ENCODE results near the gene XRCC1. TPM values are rescaled to one million over a fixed set of nuclear protein-coding genes. Genes with fewer than 3 reads are reported as not detected.

XRCC1 gene
- polyA plus RNA-seq, 1 donor from 2014 or later = 18.6 TPM

- Histone ChIP-seq H3K36me3 (ENCODE audit: insufficient read depth, low read length) (peaks cover 5% of the 10 kb centered on the region), H3K9me3 (ENCODE audit: low read length) (no peaks in the 10 kb centered on the region), H4K20me1 (ENCODE audit: insufficient read depth) (peaks cover 3% of the 10 kb centered on the region), H3K4me2 (ENCODE audit: low read length) (no peak overlapping the region), H3K27me3 (ENCODE audit: insufficient read depth, low read depth, low read length) (no peaks in the 10 kb centered on the region), H3K79me2 (replicated peaks; ENCODE audit: insufficient read depth, low read length) (peaks cover 67% of the 10 kb centered on the region), H3K9ac (ENCODE audit: low read length) (no peak overlapping the region), H3K27ac (ENCODE audit: low read length) (no peak overlapping the region), H2AFZ (ENCODE audit: low read depth, low read length) (no peak overlapping the region), H3K4me3 (ENCODE audit: low read length) (peak overlapping the region; percentile 38), H3F3A (ENCODE audit: insufficient read depth, low read length, poor library complexity, severe bottlenecking) (peaks cover 9% of the 10 kb centered on the region), H3K9me2 (ENCODE audit: insufficient read depth, low read length) (no peaks in the 10 kb centered on the region)
- TF ChIP-seq POLR2AphosphoS5 (IDR thresholded peaks at IDR 0.05) (no peak), CTCF (IDR thresholded peaks at IDR 0.05; ENCODE audit: poor library complexity, severe bottlenecking) (no peak), EP300 (conservative IDR thresholded peaks at IDR 0.05; ENCODE audit: poor library complexity, severe bottlenecking) (no peak), SMC3 (conservative IDR thresholded peaks at IDR 0.05; ENCODE audit: poor library complexity) (no peak), EZH2 (IDR thresholded peaks at IDR 0.05; ENCODE audit: borderline replicate concordance, insufficient read depth, low read length, poor library complexity, severe bottlenecking) (no peak), REST (IDR thresholded peaks at IDR 0.05; ENCODE audit: borderline replicate concordance) (no peak)
Measured at GRCh38 chr19:43616954-43617353, 41.6 kb upstream of the XRCC1 start.

- Histone ChIP-seq H3K9ac (ENCODE audit: low read length) (no peak overlapping the region), H3K79me2 (replicated peaks; ENCODE audit: insufficient read depth, low read length) (peaks cover 69% of the 10 kb centered on the region), H2AFZ (ENCODE audit: low read depth, low read length) (no peak overlapping the region), H3K27ac (ENCODE audit: low read length) (no peak overlapping the region), H4K20me1 (ENCODE audit: insufficient read depth) (peaks cover 4% of the 10 kb centered on the region), H3K4me2 (ENCODE audit: low read length) (no peak overlapping the region), H3K9me3 (ENCODE audit: low read length) (no peaks in the 10 kb centered on the region), H3K36me3 (ENCODE audit: insufficient read depth, low read length) (peaks cover 5% of the 10 kb centered on the region), H3K9me2 (ENCODE audit: insufficient read depth, low read length) (no peaks in the 10 kb centered on the region), H3F3A (ENCODE audit: insufficient read depth, low read length, poor library complexity, severe bottlenecking) (peaks cover 9% of the 10 kb centered on the region), H3K27me3 (ENCODE audit: insufficient read depth, low read depth, low read length) (no peaks in the 10 kb centered on the region), H3K4me3 (ENCODE audit: low read length) (no peak overlapping the region)
- TF ChIP-seq REST (IDR thresholded peaks at IDR 0.05; ENCODE audit: borderline replicate concordance) (no peak), MXI1 (conservative IDR thresholded peaks at IDR 0.05; ENCODE audit: poor library complexity, severe bottlenecking) (no peak), EP300 (conservative IDR thresholded peaks at IDR 0.05; ENCODE audit: poor library complexity, severe bottlenecking) (no peak), POLR2AphosphoS5 (IDR thresholded peaks at IDR 0.05) (no peak), CTCF (IDR thresholded peaks at IDR 0.05; ENCODE audit: poor library complexity, severe bottlenecking) (no peak), TAF1 (IDR thresholded peaks at IDR 0.05; ENCODE audit: low read depth) (no peak), SMC3 (conservative IDR thresholded peaks at IDR 0.05; ENCODE audit: poor library complexity) (no peak), EZH2 (IDR thresholded peaks at IDR 0.05; ENCODE audit: borderline replicate concordance, insufficient read depth, low read length, poor library complexity, severe bottlenecking) (no peak)
Measured at GRCh38 chr19:43616306-43616705, 41.0 kb upstream of the XRCC1 start.

Data from neural cell (in vitro differentiated cells).